DND-41 (cell line): ENCODE data around the gene TAF11L4.

Experiments used
- EZH2 ChIP-seq: IDR thresholded peaks from 3 replicates; pipeline ENCODE4 v1.6.1; 2012; ENCODE audit warnings: borderline replicate concordance, low read depth, mild to moderate bottlenecking, moderate library complexity, low read length, inconsistent platforms; ENCODE audit not compliant: severe bottlenecking
- TF ChIP-seq, protein P1 (sequence below): IDR thresholded peaks from 2 replicates; pipeline ENCODE4 v1.5.1; 2012; ENCODE audit warnings: borderline replicate concordance, low read length, moderate library complexity, mild to moderate bottlenecking; ENCODE audit not compliant: poor library complexity, severe bottlenecking; ENCODE audit errors: extremely low read depth

DNA sequence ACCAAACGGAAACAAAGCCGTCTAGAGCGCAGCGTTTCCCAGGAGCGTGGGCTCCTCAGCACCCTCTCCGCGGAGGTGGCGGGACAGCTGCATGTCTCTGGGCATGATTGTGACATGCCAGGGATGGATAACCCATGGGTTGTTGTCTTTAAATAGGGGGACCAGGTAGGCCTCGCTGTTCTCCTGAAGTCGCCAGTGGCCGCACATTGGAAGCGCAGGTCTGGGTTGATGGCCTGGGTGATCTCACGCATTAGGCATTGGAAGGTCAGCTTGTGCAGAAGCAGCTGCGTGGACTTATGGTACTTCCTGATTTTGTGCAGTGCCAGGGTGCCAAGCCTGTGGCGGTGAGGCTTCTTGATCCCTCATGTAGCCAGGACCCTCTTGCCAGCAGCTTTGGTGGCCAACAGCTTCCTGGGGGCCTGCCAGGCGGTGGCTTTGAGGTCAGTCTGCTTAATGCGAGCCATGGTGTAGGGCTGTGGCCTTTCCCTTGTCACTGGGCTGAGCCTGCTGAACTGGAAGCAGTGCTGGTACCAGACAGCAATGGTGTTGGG, 9.8 kb upstream of the TAF11L4 start:
- TF ChIP-seq, protein P1, sequence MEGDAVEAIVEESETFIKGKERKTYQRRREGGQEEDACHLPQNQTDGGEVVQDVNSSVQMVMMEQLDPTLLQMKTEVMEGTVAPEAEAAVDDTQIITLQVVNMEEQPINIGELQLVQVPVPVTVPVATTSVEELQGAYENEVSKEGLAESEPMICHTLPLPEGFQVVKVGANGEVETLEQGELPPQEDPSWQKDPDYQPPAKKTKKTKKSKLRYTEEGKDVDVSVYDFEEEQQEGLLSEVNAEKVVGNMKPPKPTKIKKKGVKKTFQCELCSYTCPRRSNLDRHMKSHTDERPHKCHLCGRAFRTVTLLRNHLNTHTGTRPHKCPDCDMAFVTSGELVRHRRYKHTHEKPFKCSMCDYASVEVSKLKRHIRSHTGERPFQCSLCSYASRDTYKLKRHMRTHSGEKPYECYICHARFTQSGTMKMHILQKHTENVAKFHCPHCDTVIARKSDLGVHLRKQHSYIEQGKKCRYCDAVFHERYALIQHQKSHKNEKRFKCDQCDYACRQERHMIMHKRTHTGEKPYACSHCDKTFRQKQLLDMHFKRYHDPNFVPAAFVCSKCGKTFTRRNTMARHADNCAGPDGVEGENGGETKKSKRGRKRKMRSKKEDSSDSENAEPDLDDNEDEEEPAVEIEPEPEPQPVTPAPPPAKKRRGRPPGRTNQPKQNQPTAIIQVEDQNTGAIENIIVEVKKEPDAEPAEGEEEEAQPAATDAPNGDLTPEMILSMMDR, result no peak
- no peak for TF ChIP-seq EZH2
